ENCODE results near the gene CBL. TPM values are rescaled to one million over a fixed set of nuclear protein-coding genes. Genes with fewer than 3 reads are reported as not detected.

The CBL gene
- total RNA-seq, 2 donors from 2014 or later: 8.5 to 14.5 TPM

DNA sequence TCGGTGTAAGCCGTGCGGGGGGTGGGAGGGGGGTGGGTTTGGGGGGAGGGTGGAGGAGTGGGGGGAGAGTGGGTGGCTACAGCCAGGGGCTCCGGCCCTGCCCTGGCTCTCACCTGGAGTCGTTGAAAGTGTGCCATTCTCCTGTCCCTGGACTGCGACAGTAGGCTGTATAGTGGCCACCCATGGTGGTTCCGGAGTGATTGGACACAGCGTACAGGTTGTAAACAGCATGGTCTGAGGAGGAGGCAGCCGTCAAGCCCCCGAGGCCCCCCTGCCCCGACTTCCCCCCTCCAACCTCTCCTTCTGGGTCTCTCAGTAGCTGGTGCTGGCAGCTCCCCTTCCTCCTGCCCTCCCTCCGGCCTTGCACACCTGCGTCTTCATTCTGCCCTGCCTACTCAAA lies 150.9 kb downstream of the CBL start:
- Histone ChIP-seq H3K27ac (peak overlapping the region; percentile 81 to 82), H3K27me3 (no peaks in the 10 kb centered on the region), H3K9me3 (no peaks in the 10 kb centered on the region), H3K36me3 (peaks cover 30% of the 10 kb centered on the region), H3K4me3 (peak overlapping the region; percentile 36 to 55), H3K4me1 (peaks cover 0 to 60% of the 10 kb centered on the region in 2 donors)
- TF ChIP-seq, protein P1, sequence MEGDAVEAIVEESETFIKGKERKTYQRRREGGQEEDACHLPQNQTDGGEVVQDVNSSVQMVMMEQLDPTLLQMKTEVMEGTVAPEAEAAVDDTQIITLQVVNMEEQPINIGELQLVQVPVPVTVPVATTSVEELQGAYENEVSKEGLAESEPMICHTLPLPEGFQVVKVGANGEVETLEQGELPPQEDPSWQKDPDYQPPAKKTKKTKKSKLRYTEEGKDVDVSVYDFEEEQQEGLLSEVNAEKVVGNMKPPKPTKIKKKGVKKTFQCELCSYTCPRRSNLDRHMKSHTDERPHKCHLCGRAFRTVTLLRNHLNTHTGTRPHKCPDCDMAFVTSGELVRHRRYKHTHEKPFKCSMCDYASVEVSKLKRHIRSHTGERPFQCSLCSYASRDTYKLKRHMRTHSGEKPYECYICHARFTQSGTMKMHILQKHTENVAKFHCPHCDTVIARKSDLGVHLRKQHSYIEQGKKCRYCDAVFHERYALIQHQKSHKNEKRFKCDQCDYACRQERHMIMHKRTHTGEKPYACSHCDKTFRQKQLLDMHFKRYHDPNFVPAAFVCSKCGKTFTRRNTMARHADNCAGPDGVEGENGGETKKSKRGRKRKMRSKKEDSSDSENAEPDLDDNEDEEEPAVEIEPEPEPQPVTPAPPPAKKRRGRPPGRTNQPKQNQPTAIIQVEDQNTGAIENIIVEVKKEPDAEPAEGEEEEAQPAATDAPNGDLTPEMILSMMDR (IDR thresholded peaks at IDR 0.05): no peak
- no peak for DNase-seq (ENCODE audit: low spot score)

Small RNA genes within 50 kb of the gene (microRNA-seq; reads per million reads assigned to microRNA genes)
- gene MIR6756 (ENCODE audit: borderline number of aligned reads in 2 of 2, borderline replicate concordance in 1 of 2): 0 reads per million in 2 donors

Other genes with a start within 250 kb of the CBL start
- not detected for gene FOXR1, start 234.6 kb upstream of the CBL start, total RNA-seq
- 10 to 100 TPM in 1 of 2 donors, 1 to 10 TPM in 1; 8.7 to 11.9 TPM for gene CENATAC, start 208.2 kb upstream of the CBL start, total RNA-seq
- 1,000 to 10,000 TPM in 1 of 2 donors, 100 to 1,000 TPM in 1; 812 to 1,966 TPM for gene RPS25, start 188.0 kb upstream of the CBL start, total RNA-seq
- gene TRAPPC4, start 187.6 kb upstream of the CBL start, total RNA-seq: 10 to 100 TPM; 26.1 to 37.2 TPM
- 10 to 100 TPM in 1 of 2 donors, 1 to 10 TPM in 1; 8.2 to 11.1 TPM for gene SLC37A4, start 175.5 kb upstream of the CBL start, total RNA-seq
- gene HYOU1, start 149.1 kb upstream of the CBL start, total RNA-seq: 10 to 100 TPM; 56.8 to 69.7 TPM
- gene VPS11, start 138.5 kb upstream of the CBL start, total RNA-seq: 10 to 100 TPM; 22.0 to 23.7 TPM
- gene HMBS, start 121.5 kb upstream of the CBL start, total RNA-seq: 10 to 100 TPM in 1 of 2 donors, 1 to 10 TPM in 1; 4.9 to 13.3 TPM
- gene DPAGT1, start 104.5 kb upstream of the CBL start, total RNA-seq: 10 to 100 TPM; 15.8 to 18.6 TPM
- 10 to 100 TPM; 10.0 to 14.2 TPM for gene C2CD2L, start 99.0 kb upstream of the CBL start, total RNA-seq
- 10 to 100 TPM; 11.2 to 18.1 TPM for gene HINFP, start 84.8 kb upstream of the CBL start, total RNA-seq
- 1 to 10 TPM; 1.4 to 1.8 TPM for gene ABCG4, start 57.3 kb upstream of the CBL start, total RNA-seq
- gene NLRX1, start 37.6 kb upstream of the CBL start, total RNA-seq: 10 to 100 TPM; 16.9 to 24.3 TPM
- gene NHERF4, start 20.9 kb upstream of the CBL start, total RNA-seq: 1 to 10 TPM; 1.7 to 5.6 TPM
- 100 to 1,000 TPM; 356 to 509 TPM for gene MCAM, start 110.8 kb downstream of the CBL start, total RNA-seq
- 10 to 100 TPM in 1 of 2 donors, 1 to 10 TPM in 1; 8.2 to 10.3 TPM for gene RNF26, start 128.2 kb downstream of the CBL start, total RNA-seq
- gene C1QTNF5, start 134.5 kb downstream of the CBL start, total RNA-seq: 10 to 100 TPM; 41.4 to 47.4 TPM
- gene MFRP, start 140.4 kb downstream of the CBL start, total RNA-seq: not detected
- 10 to 100 TPM; 38.9 to 58.7 TPM for gene USP2, start 175.4 kb downstream of the CBL start, total RNA-seq
- gene THY1, start 216.8 kb downstream of the CBL start, total RNA-seq: 1 to 10 TPM; 2.0 to 7.2 TPM

Data from right atrium auricular region (tissue), 2 donors.